Ovary (tissue), 3 donors: ENCODE data around the gene SRGAP3.

Source experiments
- EP300 ChIP-seq: sonication (generic); formaldehyde crosslinking; IDR thresholded peaks from one replicate; pipeline ENCODE4 v1.6.1; 2017; ENCODE audit warnings: antibody characterized with exemption
- POLR2A ChIP-seq: fragments of 450-650 bp; IDR thresholded peaks from one replicate; pipeline ENCODE4 v1.6.1; 2017; ENCODE audit warnings: antibody characterized with exemption, mild to moderate bottlenecking, moderate library complexity
- TF ChIP-seq, protein P1 (sequence below), 3 donors: fragments of 450-650 bp in 2 of 3; fragments of 200-600 bp in 1 of 3; IDR thresholded peaks; one replicate each; pipeline versions ENCODE4 v1.5.1 to v1.8.0; 2016 to 2022; ENCODE audit warnings: antibody characterized with exemption in 3 of 3, mild to moderate bottlenecking in 1 of 3
- donor health status: DM: no; HTN: no; CAD: no.

DNA sequence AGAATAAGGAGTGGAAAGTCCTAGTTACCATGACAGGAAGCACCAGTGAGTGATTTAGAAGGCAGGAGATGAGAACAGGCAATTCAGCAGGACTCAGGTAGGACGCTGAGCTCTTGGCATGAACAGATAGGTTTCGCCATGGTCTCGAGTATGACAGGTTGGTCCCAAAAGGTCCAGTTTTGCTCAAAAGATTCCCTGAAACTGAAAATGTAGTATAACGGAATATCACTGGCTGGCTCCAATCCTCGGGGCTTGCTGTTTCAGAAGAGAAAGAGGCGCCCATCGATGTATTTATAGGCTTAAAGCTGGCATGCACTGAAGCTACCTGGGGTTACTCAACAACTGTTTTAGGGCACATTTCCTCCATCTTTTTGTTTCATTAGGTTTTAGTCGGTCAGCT lies 59.2 kb downstream of the SRGAP3 start:
- TF ChIP-seq EP300, result no peak
- TF ChIP-seq, protein P1, sequence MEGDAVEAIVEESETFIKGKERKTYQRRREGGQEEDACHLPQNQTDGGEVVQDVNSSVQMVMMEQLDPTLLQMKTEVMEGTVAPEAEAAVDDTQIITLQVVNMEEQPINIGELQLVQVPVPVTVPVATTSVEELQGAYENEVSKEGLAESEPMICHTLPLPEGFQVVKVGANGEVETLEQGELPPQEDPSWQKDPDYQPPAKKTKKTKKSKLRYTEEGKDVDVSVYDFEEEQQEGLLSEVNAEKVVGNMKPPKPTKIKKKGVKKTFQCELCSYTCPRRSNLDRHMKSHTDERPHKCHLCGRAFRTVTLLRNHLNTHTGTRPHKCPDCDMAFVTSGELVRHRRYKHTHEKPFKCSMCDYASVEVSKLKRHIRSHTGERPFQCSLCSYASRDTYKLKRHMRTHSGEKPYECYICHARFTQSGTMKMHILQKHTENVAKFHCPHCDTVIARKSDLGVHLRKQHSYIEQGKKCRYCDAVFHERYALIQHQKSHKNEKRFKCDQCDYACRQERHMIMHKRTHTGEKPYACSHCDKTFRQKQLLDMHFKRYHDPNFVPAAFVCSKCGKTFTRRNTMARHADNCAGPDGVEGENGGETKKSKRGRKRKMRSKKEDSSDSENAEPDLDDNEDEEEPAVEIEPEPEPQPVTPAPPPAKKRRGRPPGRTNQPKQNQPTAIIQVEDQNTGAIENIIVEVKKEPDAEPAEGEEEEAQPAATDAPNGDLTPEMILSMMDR (IDR thresholded peaks at IDR 0.05), result no peak
- TF ChIP-seq POLR2A, result no peak
